CD14-positive monocyte (primary cell): ENCODE data around the gene PRKN. TPM values are rescaled to one million over a fixed set of nuclear protein-coding genes. Genes with fewer than 3 reads are reported as not detected.

Experiments
- DNase-seq, 3 donors: peaks; one replicate each; pipeline ENCODE4 v3.0.0-alpha.2; 2011 to 2022
- H2AFZ ChIP-seq: 2 replicates; pipeline ENCODE4 v1.6.0; 2012; ENCODE audit warnings: mild to moderate bottlenecking, low read depth, low read length, inconsistent platforms; ENCODE audit not compliant: insufficient read depth, poor library complexity, severe bottlenecking
- H3K27ac ChIP-seq, 2 donors: 1 replicate in 1 of 2; 2 replicates in 1 of 2; pipeline ENCODE4 v1.5.1; 2012 to 2013; ENCODE audit warnings: low read length in 2 of 2, control low read depth in 1 of 2, inconsistent platforms in 1 of 2, low read depth in 1 of 2, mild to moderate bottlenecking in 1 of 2
- H3K27me3 ChIP-seq, 2 donors: one replicate each; pipeline versions ENCODE4 v1.6.0 to v1.6.1; 2011 to 2013; ENCODE audit warnings: low read length in 2 of 2; ENCODE audit not compliant: control insufficient read depth in 2 of 2, insufficient read depth in 2 of 2
- H3K36me3 ChIP-seq, 2 donors: replicated peaks in 1 of 2; 1 replicate in 1 of 2; 2 replicates in 1 of 2; pipeline versions ENCODE4 v1.5.1 to v1.6.1; 2012 to 2013; ENCODE audit warnings: low read length in 2 of 2, control low read depth in 1 of 2, inconsistent platforms in 1 of 2, mild to moderate bottlenecking in 1 of 2; ENCODE audit not compliant: insufficient read depth in 2 of 2, control insufficient read depth in 1 of 2
- H3K4me1 ChIP-seq, 2 donors: 1 replicate in 1 of 2; 2 replicates in 1 of 2; pipeline versions ENCODE4 v1.5.1 to v1.6.1; 2012 to 2013; ENCODE audit warnings: low read length in 2 of 2, control low read depth in 1 of 2, inconsistent platforms in 1 of 2, mild to moderate bottlenecking in 1 of 2, moderate library complexity in 1 of 2; ENCODE audit not compliant: insufficient read depth in 2 of 2, control insufficient read depth in 1 of 2
- H3K4me2 ChIP-seq: replicated peaks from 2 replicates; pipeline ENCODE3; 2012; ENCODE audit warnings: low read length, moderate library complexity, mild to moderate bottlenecking; ENCODE audit not compliant: poor library complexity, severe bottlenecking; ENCODE audit errors: extremely low read depth
- H3K4me3 ChIP-seq, 3 experiments: fragments of 200-600 bp in 1 of 3; sonication (generic) in 1 of 3; replicated peaks in 1 of 3; 1 replicate in 2 of 3; 2 replicates in 1 of 3; pipeline ENCODE4 v1.5.1; 2011 to 2013; ENCODE audit warnings: low read length in 3 of 3, mild to moderate bottlenecking in 3 of 3, control low read depth in 2 of 3, low read depth in 2 of 3, inconsistent platforms in 1 of 3, moderate library complexity in 1 of 3
- H3K79me2 ChIP-seq: 2 replicates; pipeline ENCODE4 v1.6.0; 2012; ENCODE audit warnings: mild to moderate bottlenecking, control low read depth, inconsistent platforms, low read length, moderate library complexity; ENCODE audit not compliant: insufficient read depth
- H3K9ac ChIP-seq: 2 replicates; pipeline ENCODE4 v1.6.0; 2017; ENCODE audit warnings: low read length, mild to moderate bottlenecking; ENCODE audit not compliant: insufficient read depth, poor library complexity, severe bottlenecking
- H3K9me3 ChIP-seq, 2 donors: replicated peaks in 1 of 2; 1 replicate in 1 of 2; 2 replicates in 1 of 2; pipeline versions ENCODE4 v1.5.1 to v1.6.1; 2012 to 2013; ENCODE audit warnings: low read length in 2 of 2, control low read depth in 1 of 2; ENCODE audit not compliant: control insufficient read depth in 1 of 2, insufficient read depth in 1 of 2
- H4K20me1 ChIP-seq: 2 replicates; pipeline ENCODE4 v1.6.0; 2012; ENCODE audit warnings: mild to moderate bottlenecking, low read length, control low read depth, moderate library complexity; ENCODE audit not compliant: insufficient read depth
- H3K27ac Mint-ChIP-seq, 7 donors: one replicate each; pipeline ENCODE4 v1.8.0; 2020; ENCODE audit warnings: mild to moderate bottlenecking in 7 of 7, mixed read lengths in 7 of 7, moderate library complexity in 6 of 7, inconsistent platforms in 2 of 7
- H3K27me3 Mint-ChIP-seq, 3 donors: one replicate each; pipeline ENCODE4 v1.8.0; 2021 to 2022; ENCODE audit warnings: low read depth in 3 of 3, mild to moderate bottlenecking in 3 of 3, mixed read lengths in 3 of 3, moderate library complexity in 3 of 3, inconsistent platforms in 1 of 3
- H3K36me3 Mint-ChIP-seq, 2 donors: one replicate each; pipeline ENCODE4 v1.8.0; 2020; ENCODE audit warnings: mixed read lengths in 2 of 2, inconsistent platforms in 1 of 2, mild to moderate bottlenecking in 1 of 2
- H3K4me1 Mint-ChIP-seq: one replicate; pipeline ENCODE4 v1.8.0; 2020; ENCODE audit warnings: mild to moderate bottlenecking, mixed read lengths
- H3K4me3 Mint-ChIP-seq, 2 donors: one replicate each; pipeline ENCODE4 v1.8.0; 2020; ENCODE audit warnings: mild to moderate bottlenecking in 2 of 2, mixed read lengths in 2 of 2, moderate library complexity in 1 of 2
- H3K9me3 Mint-ChIP-seq, 7 donors: one replicate each; pipeline ENCODE4 v1.8.0; 2020 to 2022; ENCODE audit warnings: mixed read lengths in 7 of 7, mild to moderate bottlenecking in 6 of 7, moderate library complexity in 6 of 7, inconsistent platforms in 2 of 7
- CTCF ChIP-seq: fragments of 200-600 bp; IDR thresholded peaks from one replicate; pipeline ENCODE4 v1.8.0; 2022; ENCODE audit warnings: antibody characterized with exemption, mild to moderate bottlenecking
- WGBS: methylation state at CpG from one replicate; pipeline ENCODE4 v1.1.5; 2013; ENCODE audit warnings: missing lambda C conversion rate; ENCODE audit not compliant: insufficient coverage; 5-methylcytosine and 5-hydroxymethylcytosine counted together
- intact Hi-C, 2 donors: fragments of 100-400 bp; cut with micrococcal nuclease; formaldehyde crosslinking; loops; one replicate each; pipeline versions ENCODE4 v1.15.0 to v1.15.1; 2023
- polyA plus RNA-seq, 3 donors: library from polyadenylated mRNA; depleted of rRNA in 1 of 3; unstranded in 2 of 3; stranded (reverse) in 1 of 3; fragments of 300-500 nt in 2 of 3; fragments of >200 nt in 1 of 3; fragmentation: Illumina TruSeq in 2 of 3; gene quantifications; 1 replicate in 2 of 3; 2 replicates in 1 of 3; pipeline ENCODE4 v1.2.3, GENCODE V29; 2012 to 2021

The PRKN gene
- polyA plus RNA-seq, 3 donors = 0.19 to 0.21 TPM; not detected in 1

- H4K20me1 ChIP-seq = no peaks in the 10 kb centered on the region
- Mint-ChIP-seq H3K27me3 (no peaks in the 10 kb centered on the region), H3K9me3 (peaks cover 0 to 9% (median 3%) of the 10 kb centered on the region in 7 donors), H3K36me3 (no peaks in the 10 kb centered on the region), H3K4me1 (no peaks in the 10 kb centered on the region), H3K27ac (no peak overlapping the region), H3K4me3 (no peak overlapping the region)
- no peaks in the 10 kb centered on the region for H3K9me3 ChIP-seq
- H2AFZ ChIP-seq = no peak overlapping the region
- H3K4me2 ChIP-seq = no peak overlapping the region
- no peak overlapping the region for H3K27ac ChIP-seq
- no peak for DNase-seq
- H3K79me2 ChIP-seq = no peaks in the 10 kb centered on the region
- no peak for TF ChIP-seq CTCF
- H3K9ac ChIP-seq = no peak overlapping the region
- no peak overlapping the region for H3K4me3 ChIP-seq
- intact Hi-C loops = no loop called here
- no peaks in the 10 kb centered on the region for H3K27me3 ChIP-seq
- WGBS = 90% methylated on average over 2 of the region's 4 CpGs
- no peaks in the 10 kb centered on the region for H3K36me3 ChIP-seq
- H3K4me1 ChIP-seq = no peaks in the 10 kb centered on the region
Measured at GRCh38 chr6:162671580-162672165, 55.9 kb downstream of the PRKN start.

GRCh38 chr6:162670345-162670744 is 57.2 kb downstream of the PRKN start:
- Histone ChIP-seq H2AFZ (no peak overlapping the region), H3K9me3 (no peaks in the 10 kb centered on the region), H3K36me3 (no peaks in the 10 kb centered on the region), H3K4me1 (no peaks in the 10 kb centered on the region), H3K4me2 (no peak overlapping the region), H3K79me2 (no peaks in the 10 kb centered on the region), H3K27me3 (no peaks in the 10 kb centered on the region), H4K20me1 (no peaks in the 10 kb centered on the region), H3K9ac (no peak overlapping the region), H3K4me3 (no peak overlapping the region), H3K27ac (no peak overlapping the region)
- Mint-ChIP-seq H3K9me3 (peaks cover 0 to 9% (median 3%) of the 10 kb centered on the region in 7 donors), H3K27ac (no peak overlapping the region), H3K4me3 (no peak overlapping the region), H3K27me3 (no peaks in the 10 kb centered on the region), H3K36me3 (no peaks in the 10 kb centered on the region), H3K4me1 (no peaks in the 10 kb centered on the region)
- WGBS = 93% methylated on average over 3 of the region's 3 CpGs
- TF ChIP-seq CTCF = no peak
- no peak for DNase-seq
- intact Hi-C loops = no loop called here
